GM12864 (cell line): Measurements from ENCODE around the gene CHADL.

Source experiments
- DNase-seq: peaks from one replicate; pipeline ENCODE4 v3.0.0-alpha.2; 2011; ENCODE audit warnings: low read depth
- H3K4me3 ChIP-seq: 2 replicates; pipeline ENCODE4 v1.5.1; 2011; ENCODE audit warnings: mild to moderate bottlenecking, low read depth, low read length, control low read depth
- TF ChIP-seq, protein P1 (sequence below): IDR thresholded peaks from 2 replicates; pipeline ENCODE4 v1.5.1; 2011; ENCODE audit warnings: low read depth, mild to moderate bottlenecking, moderate library complexity, low read length, control low read depth, inconsistent platforms; ENCODE audit errors: missing control alignments

The CHADL gene, protein sequence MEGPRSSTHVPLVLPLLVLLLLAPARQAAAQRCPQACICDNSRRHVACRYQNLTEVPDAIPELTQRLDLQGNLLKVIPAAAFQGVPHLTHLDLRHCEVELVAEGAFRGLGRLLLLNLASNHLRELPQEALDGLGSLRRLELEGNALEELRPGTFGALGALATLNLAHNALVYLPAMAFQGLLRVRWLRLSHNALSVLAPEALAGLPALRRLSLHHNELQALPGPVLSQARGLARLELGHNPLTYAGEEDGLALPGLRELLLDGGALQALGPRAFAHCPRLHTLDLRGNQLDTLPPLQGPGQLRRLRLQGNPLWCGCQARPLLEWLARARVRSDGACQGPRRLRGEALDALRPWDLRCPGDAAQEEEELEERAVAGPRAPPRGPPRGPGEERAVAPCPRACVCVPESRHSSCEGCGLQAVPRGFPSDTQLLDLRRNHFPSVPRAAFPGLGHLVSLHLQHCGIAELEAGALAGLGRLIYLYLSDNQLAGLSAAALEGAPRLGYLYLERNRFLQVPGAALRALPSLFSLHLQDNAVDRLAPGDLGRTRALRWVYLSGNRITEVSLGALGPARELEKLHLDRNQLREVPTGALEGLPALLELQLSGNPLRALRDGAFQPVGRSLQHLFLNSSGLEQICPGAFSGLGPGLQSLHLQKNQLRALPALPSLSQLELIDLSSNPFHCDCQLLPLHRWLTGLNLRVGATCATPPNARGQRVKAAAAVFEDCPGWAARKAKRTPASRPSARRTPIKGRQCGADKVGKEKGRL

DNA sequence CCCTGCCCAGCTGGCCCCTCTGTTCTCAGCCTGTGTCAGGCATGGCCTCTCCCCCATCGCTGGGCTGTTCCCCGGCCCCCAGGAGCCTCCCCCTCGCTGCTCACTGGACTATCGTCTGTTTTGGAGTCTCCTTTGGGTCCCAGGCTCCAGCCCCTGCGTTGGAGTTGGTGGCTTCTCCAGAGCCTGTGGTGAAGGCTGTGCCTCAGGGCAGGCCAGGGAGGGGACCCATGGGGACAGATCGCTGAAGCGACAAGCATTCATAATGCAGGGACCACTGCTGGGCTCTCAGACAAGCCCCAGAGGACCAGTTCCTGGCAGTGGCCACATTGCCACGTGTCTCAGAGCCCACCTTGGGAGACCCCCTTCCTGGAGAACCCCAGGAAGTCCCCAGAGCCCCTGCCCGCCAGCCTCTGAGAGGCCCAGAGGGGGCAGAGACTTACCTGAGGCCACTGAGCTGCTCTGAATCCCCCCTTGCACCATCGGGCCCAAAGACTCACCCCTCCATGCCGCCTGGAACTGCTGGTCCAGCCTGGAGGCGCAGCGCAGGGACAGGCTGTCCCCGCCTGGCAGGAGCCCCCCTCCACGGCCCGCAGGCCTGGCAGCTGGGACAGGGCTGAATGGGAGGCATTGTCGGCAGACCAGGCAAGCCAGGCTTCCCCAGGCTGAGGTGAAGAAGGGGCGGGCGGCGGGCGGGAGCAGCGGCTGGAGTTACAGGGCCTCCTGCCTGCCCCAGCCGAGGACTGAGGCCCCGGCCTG, at the start of gene CHADL:
Gene CHADL, minus strand, starts transcription at position 555 of the 756 bp plus-strand sequence. Its CDS starts 50 bp downstream, at position 505.
- DNase-seq, result no peak

DNA sequence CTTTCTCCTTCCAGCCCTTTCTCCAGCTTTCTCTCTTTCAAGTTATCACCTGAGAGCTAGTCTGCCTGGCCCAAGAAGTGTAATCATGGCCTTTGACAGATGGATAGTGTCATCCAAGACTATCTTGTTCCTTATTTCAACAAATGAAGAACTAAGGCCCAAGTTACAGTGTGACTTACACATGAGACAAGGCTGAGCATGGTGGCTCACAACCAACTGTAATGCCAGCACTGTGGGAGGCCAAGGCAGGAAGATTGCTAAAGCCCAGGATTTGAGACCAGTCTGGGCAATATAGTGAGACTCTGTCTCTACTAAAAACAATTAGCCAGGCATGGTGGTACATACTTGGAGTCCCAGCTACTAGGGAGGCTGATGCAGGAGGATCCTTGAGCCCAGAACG, 48.9 kb upstream of the CHADL start:
- no peak for DNase-seq
- TF ChIP-seq, protein P1, sequence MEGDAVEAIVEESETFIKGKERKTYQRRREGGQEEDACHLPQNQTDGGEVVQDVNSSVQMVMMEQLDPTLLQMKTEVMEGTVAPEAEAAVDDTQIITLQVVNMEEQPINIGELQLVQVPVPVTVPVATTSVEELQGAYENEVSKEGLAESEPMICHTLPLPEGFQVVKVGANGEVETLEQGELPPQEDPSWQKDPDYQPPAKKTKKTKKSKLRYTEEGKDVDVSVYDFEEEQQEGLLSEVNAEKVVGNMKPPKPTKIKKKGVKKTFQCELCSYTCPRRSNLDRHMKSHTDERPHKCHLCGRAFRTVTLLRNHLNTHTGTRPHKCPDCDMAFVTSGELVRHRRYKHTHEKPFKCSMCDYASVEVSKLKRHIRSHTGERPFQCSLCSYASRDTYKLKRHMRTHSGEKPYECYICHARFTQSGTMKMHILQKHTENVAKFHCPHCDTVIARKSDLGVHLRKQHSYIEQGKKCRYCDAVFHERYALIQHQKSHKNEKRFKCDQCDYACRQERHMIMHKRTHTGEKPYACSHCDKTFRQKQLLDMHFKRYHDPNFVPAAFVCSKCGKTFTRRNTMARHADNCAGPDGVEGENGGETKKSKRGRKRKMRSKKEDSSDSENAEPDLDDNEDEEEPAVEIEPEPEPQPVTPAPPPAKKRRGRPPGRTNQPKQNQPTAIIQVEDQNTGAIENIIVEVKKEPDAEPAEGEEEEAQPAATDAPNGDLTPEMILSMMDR, result no peak
- H3K4me3 ChIP-seq, result no peak overlapping the region

More for the DNA sequence above, at the start of gene CHADL:
- no peak within 1 kb of the TSS for H3K4me3 ChIP-seq
- TF ChIP-seq, protein P1, result no peak

DNA sequence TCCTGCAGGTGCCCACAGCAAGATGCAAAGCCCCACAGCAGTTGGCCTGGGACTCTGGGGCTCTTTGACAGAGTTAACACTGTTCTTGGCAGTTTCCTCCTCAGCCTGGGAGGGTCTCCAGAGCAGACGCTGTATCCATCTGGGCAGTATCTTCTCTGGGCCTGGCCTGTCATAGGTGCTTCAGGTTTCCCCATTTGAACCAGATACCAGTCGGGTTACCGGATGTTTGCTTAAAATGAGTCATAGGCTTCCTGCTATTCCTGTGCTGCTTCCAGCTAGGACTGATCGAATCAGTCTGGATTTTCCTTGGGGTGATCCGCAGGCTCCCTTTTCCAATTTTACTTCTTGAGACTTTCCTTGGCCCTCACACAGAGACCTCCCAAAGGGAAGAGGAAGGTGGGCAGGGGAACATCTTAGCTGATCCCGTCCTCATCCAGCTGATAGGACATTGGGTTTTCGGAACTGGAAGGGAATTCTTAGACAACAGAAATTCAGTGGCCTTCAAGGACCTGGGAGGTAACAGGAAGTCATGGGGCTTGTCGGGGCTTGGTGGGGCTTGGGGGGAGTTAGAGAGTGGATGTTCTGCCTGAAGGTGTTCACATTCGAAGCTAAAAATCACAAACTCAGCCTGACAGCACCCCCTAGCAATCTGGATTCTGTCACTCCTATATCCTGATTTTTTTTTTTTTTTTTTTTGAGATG, 47.7 kb upstream of the CHADL start:
- TF ChIP-seq, protein P1, result no peak
- no peak for DNase-seq
- no peak overlapping the region for H3K4me3 ChIP-seq

DNA sequence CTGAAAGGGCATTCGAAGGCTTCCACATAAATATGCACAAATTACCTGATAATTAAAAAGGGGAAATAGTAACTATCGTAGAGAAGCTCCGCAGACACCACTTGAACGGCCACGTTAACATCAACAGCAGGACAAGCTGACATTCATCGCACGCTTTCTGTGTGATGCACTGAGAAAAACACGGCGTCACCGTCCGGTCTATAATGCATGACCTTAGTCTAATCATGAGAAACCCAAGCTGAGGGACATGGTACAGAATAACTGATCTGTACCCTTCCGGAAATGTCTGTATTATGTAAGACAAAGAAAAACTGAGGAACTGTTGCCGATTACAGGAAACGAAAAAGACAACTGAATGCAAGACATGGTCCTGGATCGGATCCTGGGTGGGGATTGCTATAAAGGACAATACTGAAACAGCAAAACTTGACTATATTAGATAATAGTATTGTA, 45.9 kb upstream of the CHADL start:
- peak overlapping the region; percentile 64 for H3K4me3 ChIP-seq
- peak; percentile 29 for DNase-seq
- TF ChIP-seq, protein P1, result no peak

- peak within 1 kb of the TSS; percentile 77 for H3K4me3 ChIP-seq
- DNase-seq, result peak; percentile 95
- TF ChIP-seq, protein P1, result no peak
These were observed 45.3 kb upstream of the CHADL start, which contains the start of gene RANGAP1 for GRCh38 chr22:41285820-41286638. Gene RANGAP1 (minus strand): TSS chr22:41286187. CDS start chr22:41281044, 5,143 bp downstream.
